Measurements from ENCODE around the gene EFEMP1. TPM values are rescaled to one million over a fixed set of nuclear protein-coding genes. Genes with fewer than 3 reads are reported as not detected.

The EFEMP1 gene
- total RNA-seq, 4 donors from 2014 or later = 113 to 253 (median 137) TPM

DNA sequence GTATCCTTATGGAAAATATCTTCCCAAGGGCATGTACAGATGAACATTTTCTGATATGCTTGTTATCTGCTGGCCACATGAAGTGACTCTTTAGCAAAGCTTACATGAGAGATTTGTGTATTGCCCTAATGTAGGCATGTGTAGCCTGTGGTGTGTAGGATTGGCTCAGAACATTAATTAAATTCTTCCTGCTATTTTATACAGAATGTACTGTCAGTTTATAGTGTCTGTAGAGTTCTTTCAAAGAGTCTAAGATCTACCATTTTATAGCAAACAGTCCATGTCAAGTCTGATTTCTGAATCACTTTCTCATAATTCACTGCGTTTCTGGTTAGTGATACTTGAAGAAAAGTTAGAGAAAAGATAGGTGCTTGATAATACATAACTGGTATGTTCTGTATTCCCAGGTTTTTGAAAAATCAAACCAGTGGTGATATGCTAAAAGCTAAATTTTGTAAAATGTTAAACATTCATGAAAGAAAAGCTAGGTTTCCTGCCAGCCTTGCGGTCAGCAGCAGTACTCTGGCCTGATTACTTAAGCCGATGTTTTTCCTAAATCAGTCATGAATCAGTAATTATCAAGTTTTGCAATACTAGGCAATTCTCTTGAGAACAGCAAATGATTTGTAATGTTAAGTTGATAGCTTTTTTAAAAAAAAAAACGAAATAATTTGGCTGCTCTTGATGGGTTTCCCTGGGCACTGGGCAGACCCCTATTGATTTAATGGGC is 30.9 kb upstream of the EFEMP1 start:
- Histone ChIP-seq H3K27ac (peak overlapping the region in 2 of 4 donors; percentile 10 to 65), H3K36me3 (no peaks in the 10 kb centered on the region), H3K4me3 (peak overlapping the region in 1 of 4 donors; percentile 17), H3K4me1 (peaks cover 0 to 33% (median 4%) of the 10 kb centered on the region in 4 donors), H3K9me3 (no peaks in the 10 kb centered on the region), H3K27me3 (no peaks in the 10 kb centered on the region)
- TF ChIP-seq, protein P1, sequence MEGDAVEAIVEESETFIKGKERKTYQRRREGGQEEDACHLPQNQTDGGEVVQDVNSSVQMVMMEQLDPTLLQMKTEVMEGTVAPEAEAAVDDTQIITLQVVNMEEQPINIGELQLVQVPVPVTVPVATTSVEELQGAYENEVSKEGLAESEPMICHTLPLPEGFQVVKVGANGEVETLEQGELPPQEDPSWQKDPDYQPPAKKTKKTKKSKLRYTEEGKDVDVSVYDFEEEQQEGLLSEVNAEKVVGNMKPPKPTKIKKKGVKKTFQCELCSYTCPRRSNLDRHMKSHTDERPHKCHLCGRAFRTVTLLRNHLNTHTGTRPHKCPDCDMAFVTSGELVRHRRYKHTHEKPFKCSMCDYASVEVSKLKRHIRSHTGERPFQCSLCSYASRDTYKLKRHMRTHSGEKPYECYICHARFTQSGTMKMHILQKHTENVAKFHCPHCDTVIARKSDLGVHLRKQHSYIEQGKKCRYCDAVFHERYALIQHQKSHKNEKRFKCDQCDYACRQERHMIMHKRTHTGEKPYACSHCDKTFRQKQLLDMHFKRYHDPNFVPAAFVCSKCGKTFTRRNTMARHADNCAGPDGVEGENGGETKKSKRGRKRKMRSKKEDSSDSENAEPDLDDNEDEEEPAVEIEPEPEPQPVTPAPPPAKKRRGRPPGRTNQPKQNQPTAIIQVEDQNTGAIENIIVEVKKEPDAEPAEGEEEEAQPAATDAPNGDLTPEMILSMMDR (IDR thresholded peaks at IDR 0.05) = peak in 2 of 5 experiments; percentile 11
- TF ChIP-seq EP300 (IDR thresholded peaks at IDR 0.05) (peak in 1 of 2 donors; percentile 68), POLR2A (IDR thresholded peaks at IDR 0.05) (no peak)
- no peak for DNase-seq (ENCODE audit: low spot score in 2 of 2)
- WGBS, 2 donors = 47 to 54% methylated on average over 4 of the region's 4 CpGs

DNA sequence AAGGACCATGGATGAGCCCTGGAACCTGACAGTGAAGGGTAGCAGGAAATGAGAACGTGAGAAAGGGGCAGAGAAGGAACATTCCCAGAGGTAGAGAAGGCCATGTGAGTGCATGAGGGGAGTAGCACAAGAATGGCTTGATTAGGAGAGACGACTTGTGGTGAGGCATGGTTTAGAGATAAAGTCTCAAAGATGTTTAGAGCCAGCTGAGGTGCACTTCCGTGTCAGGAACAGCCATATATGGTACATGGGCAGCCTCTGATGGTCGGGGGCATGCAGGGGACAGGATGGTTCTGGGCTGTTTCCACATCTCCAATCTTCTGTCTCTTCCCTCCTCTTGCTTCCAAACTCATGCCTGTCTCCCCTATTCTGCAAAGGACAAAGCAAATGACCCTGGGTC is 28.8 kb upstream of the EFEMP1 start:
- no peak for DNase-seq (ENCODE audit: low spot score in 2 of 2)
- no peaks in the 10 kb centered on the region for H3K9me3 ChIP-seq
- no peak overlapping the region for H3K27ac ChIP-seq
- peaks cover 0 to 35% (median 4%) of the 10 kb centered on the region in 4 donors for H3K4me1 ChIP-seq
- H3K4me3 ChIP-seq = no peak overlapping the region
- no peaks in the 10 kb centered on the region for H3K27me3 ChIP-seq
- H3K36me3 ChIP-seq = no peaks in the 10 kb centered on the region
- 73 to 80% methylated on average over 4 of the region's 4 CpGs for WGBS, 2 donors
- TF ChIP-seq POLR2A (IDR thresholded peaks at IDR 0.05) (no peak), EP300 (IDR thresholded peaks at IDR 0.05) (no peak)
- TF ChIP-seq, protein P1 (IDR thresholded peaks at IDR 0.05) = no peak

DNA sequence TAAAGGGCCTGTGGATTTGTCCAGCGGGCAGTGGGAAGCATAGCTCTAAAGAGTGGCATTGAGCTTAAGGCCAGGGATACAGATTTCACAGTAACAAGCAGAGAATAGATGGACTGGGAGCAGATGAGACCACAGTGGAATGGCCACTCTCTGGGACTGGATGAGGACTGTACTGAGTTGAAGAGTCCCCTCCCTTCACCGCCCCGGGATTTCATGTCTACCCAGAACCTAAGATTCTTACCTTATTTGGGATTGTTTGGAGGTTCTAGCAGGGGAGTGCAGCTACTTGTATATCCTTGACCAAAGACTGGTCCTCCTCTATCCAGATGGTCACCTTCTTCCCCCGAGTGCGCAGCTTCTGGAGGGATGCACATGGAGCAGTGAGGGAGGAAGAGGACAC is 28.0 kb upstream of the EFEMP1 start:
- Histone ChIP-seq H3K4me3 (no peak overlapping the region), H3K27ac (no peak overlapping the region), H3K9me3 (no peaks in the 10 kb centered on the region), H3K27me3 (no peaks in the 10 kb centered on the region), H3K36me3 (no peaks in the 10 kb centered on the region), H3K4me1 (peaks cover 0 to 35% (median 4%) of the 10 kb centered on the region in 4 donors)
- TF ChIP-seq EP300 (IDR thresholded peaks at IDR 0.05) = no peak
- TF ChIP-seq POLR2A (IDR thresholded peaks at IDR 0.05) = no peak
- TF ChIP-seq, protein P1 (IDR thresholded peaks at IDR 0.05) = no peak
- no peak for DNase-seq (ENCODE audit: low spot score in 2 of 2)
- WGBS, 2 donors = 88 to 95% methylated on average over 5 of the region's 5 CpGs

DNA sequence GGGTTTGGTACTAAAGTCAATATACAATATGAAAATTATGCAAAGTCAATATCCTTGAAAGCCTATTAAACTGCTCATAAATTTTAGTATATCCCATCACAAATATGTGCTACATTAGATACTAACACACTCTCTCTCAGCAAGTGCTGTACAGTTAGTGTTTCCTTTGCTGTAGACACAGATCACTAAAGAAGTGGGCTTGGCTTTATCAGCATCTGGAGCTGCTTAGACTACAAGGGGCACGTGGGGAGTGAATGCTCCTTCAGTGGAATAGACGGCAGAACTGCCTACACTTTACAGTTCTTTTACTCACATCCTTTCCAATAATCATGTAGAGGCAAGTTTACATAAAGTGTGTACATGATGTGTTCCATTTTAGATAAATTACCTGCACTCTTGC is 26.0 kb upstream of the EFEMP1 start:
- Histone ChIP-seq H3K9me3 (no peaks in the 10 kb centered on the region), H3K4me3 (no peak overlapping the region), H3K36me3 (no peaks in the 10 kb centered on the region), H3K4me1 (peaks cover 0 to 30% (median 4%) of the 10 kb centered on the region in 4 donors), H3K27ac (no peak overlapping the region), H3K27me3 (no peaks in the 10 kb centered on the region)
- no peak for DNase-seq (ENCODE audit: low spot score in 2 of 2)
- TF ChIP-seq POLR2A (IDR thresholded peaks at IDR 0.05) (no peak), EP300 (IDR thresholded peaks at IDR 0.05) (no peak)
- TF ChIP-seq, protein P1 (IDR thresholded peaks at IDR 0.05) = no peak
- WGBS, 2 donors = 40 to 51% methylated on average over 2 of the region's 2 CpGs

DNA sequence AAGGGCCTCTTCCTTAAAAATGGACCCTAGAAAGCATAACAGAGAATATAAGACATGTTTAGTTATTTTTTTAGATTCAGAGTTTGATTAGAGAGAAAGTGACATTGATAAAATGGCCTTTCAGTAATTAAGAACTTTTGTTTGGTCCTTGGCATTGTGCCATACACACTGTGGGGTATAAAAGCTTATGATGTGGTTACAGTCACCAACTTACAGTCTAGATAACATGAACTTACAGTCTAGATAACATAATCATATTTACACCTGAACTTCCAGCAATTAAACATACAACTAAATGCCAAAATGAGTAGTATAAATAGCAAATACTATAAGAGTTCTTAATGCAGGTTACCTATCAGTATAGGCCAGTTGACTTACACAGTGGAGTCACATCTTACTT is 25.6 kb upstream of the EFEMP1 start:
- no peak overlapping the region for H3K27ac ChIP-seq
- H3K36me3 ChIP-seq = no peaks in the 10 kb centered on the region
- no peak overlapping the region for H3K4me3 ChIP-seq
- no peaks in the 10 kb centered on the region for H3K9me3 ChIP-seq
- TF ChIP-seq POLR2A (IDR thresholded peaks at IDR 0.05) (no peak), EP300 (IDR thresholded peaks at IDR 0.05) (no peak)
- TF ChIP-seq, protein P1 (IDR thresholded peaks at IDR 0.05) = no peak
- DNase-seq (ENCODE audit: low spot score in 2 of 2) = no peak
- no peaks in the 10 kb centered on the region for H3K27me3 ChIP-seq
- peaks cover 0 to 26% (median 2%) of the 10 kb centered on the region in 4 donors for H3K4me1 ChIP-seq

All from tibial nerve (tissue), 4 donors.